Activated CD8-positive, alpha-beta memory T cell treated with anti-CD3 and anti-CD28 coated beads for 48 hours (primary cell): ENCODE results near the gene PTPRN2.

ENCODE experiments used
- DNase-seq, 3 experiments: peaks; one replicate each; pipeline ENCODE4 v3.0.0-alpha.2; 2020; ENCODE audit warnings: low read depth in 2 of 3, low spot score in 2 of 3

The PTPRN2 gene

DNA sequence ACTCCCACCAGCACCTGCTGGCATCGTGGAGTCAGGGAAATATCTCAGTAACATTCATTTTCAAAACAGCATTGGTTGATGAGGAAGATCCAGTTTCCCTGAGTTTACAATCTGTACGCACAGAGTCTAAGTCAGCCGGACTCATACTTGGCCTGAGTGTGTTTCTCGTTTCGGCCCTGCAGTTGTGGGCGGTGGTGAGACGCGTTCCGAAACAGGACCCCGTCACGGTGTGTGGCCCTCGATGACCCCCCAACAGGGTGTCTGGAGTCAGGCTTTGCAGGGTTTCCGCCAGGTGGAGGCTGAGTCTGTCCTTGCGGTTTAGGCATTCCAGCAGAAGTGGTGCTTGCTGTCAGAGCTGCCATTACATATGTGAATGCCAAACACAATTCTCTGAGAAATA lies 933.3 kb downstream of the PTPRN2 start:
- no peak for DNase-seq

DNA sequence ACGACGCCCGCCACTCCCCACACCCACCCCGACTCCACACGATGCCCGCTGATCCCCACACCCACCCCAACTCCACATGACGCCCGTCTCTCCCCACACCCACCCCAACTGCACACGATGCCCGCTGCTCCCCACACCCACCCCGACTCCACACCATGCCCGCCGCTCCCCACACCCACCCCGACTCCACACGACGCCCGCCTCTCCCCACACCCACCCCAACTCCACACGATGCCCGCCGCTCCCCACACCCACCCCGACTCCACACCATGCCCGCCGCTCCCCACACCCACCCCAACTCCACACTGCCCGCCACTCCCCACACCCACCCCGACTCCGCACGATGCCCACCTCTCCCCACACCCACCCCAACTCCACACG lies 933.8 kb downstream of the PTPRN2 start:
- DNase-seq: no peak

DNA sequence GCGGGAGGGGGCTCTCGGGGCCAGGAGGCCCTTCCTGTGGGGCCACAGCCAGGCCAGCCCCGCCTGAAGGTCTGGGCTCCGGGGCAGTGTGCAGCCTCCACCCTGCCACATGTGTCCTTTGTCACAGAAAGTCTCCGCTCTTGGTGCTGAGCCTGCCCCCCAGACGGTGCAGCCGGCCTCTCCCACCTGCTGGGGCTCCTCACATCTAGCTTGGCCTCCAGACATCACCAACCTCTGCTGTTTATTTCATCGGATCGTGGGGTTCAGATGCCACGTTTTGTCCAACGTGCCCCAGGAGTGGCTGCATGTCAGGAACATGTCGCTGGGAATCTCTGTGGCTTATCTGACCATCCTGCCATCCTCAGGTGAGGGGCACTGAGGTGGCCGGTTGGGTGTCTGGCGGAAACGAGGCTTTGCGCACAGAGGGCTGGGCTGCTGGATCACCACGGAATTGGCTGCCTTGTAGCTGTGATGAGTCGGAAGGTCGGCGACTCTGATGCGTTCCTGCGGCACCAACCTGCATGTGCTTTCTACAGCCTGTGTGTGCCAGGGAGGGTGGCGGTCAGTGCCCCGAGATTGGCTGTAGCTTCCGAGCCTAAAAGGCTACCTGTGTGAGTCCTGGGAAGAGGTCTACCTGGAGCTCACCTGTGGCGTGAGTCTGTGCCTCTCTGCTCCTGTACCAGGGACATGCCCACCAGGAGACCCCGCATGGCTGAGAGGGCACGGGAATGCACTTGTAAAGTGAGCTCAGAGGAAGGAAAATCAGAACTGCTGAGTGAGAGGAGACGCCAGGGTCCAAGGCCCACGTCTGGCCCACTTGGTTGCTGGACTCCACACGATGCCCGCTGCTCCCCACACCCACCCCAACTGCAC lies 934.4 kb downstream of the PTPRN2 start:
- no peak for DNase-seq

DNA sequence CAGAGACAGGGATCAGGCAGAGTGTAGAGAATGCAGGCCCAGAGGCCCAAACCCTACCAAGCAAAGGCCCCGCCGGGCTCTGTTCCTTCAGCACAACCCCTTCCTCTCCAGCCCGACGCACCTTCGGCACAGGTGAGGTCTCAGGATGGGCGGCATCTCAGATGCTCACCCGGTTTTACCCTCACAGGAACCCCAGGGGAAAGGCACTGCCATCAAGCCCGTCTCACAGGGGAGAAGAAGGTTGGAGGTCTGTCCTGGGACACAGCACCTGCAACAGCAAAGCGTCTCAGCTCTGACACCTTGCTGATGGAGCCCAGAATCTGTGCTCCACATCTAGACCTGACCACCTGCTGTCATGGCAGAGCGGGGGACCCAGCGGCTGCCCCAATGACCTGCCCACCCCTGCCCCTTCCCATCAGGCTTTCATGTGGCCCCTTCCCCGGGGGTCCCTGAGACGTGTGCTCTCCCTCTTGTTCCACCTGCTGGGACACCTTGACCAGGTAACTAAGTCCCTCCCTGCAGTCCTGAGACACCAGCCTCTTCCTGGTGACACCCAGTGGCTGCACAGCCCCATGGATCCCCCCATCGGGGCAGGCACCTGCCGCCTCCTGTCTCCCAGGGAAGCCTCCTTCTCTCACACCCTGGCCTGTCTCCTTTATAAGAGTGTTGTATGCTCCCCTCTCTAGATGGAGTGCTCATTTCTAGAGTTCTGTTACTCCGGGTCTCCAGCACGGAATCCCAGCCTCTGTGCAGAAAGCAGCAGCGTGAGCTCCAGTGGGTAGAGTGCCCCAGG lies 935.3 kb downstream of the PTPRN2 start:
- DNase-seq: no peak

DNA sequence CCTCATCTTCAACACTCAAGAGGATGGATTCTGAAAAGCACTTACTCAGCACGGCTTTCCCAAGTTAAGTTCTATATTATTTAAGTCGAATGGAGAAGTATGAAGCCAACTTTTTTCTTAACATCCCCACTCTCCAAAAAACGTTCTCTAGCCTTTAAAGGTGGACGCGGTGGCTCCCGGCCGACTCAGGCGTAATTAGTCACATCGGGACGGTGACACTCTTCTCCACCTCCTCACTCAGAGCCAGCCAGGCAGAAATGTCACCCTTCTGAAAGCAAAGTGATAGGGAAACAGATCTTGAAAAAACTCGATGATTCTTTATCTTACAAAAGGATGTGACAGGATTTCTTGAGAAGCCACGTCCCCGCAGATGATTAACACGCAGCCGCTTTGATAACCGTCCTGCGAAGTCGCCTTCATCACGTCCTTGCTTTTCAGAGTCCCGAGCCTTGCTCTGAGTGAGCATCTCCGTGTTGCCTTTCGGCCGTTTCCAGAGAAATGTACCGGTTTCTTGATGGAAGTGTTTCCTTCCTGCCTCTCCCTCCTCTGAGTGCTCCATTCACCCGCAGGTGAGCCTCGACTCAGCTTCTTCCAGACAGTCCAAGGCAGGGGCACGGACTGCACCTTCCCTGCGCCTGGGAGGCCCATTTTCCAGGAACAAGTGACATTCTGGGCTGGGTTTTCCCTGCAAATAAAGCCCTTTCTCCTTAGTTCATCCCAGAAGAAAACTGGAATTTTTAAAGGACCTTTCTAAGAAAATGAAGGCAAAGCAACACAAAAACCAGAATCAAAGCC lies 936.1 kb downstream of the PTPRN2 start:
- no peak for DNase-seq

DNA sequence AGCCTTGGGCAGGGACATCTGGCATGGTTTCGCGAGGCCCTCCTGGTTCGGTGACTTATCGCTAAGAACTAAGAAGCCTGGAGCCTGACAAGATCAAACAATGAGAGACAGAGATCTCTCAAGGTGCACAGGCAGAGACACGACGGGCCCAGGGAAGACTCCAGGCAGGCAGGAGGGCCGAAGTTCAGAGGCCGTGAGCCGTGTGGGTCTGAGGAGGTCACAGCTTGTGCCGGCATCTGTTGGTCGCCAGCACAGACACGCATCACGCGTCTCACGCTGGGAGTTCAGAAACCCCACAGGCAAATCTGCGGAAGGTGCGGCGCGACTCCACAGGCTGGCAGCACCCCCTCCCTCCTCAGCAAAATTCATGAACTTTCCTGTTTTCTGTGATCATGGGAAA lies 936.8 kb downstream of the PTPRN2 start:
- no peak for DNase-seq

DNA sequence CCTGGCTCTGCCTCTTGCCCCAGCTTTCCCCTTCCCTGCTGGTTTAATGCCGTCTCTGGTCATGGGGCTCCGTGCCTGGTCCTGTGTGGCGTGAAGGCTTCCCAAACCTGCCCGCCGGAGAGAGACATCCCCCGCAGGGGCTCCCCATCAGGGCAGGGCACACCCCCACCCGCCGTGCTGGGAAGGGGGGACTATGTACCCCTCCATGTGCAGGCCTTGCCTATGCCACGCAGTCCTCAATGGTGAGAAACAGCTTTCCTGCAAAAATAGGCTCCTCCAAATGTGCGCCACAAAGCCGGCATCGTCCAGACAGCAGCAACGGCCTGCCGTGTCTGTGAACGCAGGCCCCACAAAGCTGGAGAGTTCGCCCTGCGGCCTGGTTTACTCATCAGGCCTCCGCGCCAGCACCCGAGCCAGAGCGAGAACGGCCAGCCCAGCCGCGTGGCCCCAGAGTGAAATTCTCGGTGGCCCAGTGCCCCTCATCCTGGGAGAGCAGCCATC lies 937.4 kb downstream of the PTPRN2 start:
- no peak for DNase-seq

DNA sequence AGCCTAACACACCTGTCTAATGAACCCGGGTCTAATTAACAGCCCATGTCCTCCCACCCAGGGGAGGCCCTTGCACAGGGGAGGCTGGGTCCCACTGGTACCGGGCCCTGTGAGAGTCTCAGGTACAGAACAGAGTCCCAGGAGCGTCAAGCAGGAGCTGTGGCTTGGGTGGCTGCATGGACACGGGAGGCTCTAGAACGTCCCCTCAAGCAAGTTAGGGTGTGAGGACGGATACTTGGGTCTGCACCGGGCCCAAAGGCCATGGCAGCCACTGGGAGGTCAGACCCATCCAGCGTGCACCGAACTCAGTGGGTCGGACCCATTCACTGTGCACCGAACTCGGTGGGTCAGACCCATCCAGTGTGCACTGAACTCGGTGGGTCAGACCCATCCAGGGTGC lies 941.1 kb downstream of the PTPRN2 start:
- no peak for DNase-seq

DNA sequence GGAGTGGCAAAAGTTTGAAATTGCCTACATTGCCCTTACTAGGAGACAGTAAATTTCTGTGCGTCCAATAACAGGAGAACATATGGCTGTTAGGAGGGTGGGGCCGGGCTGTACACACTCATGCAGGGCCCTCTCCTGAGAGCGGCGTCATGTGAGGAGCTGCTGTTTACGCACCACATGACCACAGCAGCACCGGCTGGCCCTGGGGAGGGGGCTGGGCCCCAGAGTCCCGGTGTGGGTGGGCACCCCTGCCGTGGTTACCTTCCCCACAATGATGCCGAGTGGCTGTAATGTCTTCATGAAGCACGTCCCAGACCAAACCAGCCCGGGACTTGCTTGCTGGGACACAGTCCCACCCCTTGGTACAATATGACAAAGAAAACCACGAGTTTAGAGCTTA lies 942.1 kb downstream of the PTPRN2 start:
- no peak for DNase-seq

DNA sequence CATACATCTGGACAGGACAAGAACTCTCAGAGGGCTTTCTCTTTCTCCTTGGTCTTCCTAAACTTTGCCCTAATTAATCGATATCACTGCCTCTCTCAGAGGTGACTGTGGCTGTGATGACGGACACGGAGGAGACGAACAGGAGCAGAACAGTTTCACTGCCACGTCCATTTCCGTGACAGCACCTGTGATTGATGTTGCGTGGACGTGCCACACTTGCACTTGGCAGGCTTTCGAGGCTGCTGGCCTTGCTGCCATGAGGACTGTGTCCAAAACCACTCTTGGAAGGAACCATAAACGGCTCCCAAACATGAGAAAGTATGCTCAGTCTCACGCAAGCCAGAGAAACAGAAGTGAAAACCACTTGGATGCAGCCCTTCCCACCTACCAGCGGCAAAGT lies 942.7 kb downstream of the PTPRN2 start:
- no peak for DNase-seq

DNA sequence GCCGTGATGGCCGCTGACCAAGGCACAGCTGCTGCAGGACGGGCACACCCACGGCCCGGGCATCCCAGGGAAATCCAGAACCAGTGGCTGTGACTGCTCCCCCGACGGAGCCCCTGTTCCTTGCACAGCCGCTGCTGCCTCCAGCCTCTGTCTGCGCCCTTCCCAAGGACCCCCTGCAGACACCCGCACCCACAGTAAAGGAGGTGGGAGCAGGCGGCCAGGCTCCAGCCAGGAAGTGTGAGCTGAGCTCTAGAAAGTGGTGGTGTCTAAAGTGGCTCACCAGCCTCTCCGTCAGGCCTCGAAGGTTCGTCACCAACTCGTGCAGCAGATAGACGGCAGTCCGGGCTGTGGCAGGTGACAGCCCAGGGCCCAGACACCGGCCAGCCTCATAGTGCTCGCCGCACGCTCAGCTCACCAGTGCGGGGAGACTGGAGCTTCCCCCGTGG lies 944.1 kb downstream of the PTPRN2 start:
- no peak for DNase-seq

DNA sequence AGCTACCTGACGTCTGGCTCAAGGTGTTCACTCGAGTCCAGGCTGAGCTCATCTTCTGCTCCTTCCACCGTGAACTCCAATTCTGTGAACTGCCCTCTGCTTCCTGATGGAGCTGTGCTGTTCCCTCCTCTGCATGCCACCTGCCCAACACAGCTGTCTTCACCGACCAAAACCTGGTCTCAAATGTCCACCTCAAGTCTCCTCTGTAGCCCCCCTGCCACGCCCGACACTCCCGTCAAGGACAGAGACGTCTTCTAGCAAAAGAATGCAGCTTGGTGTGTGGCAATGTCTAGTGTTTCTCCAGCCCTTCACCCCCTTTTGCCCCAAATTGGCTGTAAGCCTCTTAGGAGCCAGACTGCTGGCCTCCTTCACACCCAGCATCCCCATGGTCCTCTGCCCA lies 945.8 kb downstream of the PTPRN2 start:
- no peak for DNase-seq

DNA sequence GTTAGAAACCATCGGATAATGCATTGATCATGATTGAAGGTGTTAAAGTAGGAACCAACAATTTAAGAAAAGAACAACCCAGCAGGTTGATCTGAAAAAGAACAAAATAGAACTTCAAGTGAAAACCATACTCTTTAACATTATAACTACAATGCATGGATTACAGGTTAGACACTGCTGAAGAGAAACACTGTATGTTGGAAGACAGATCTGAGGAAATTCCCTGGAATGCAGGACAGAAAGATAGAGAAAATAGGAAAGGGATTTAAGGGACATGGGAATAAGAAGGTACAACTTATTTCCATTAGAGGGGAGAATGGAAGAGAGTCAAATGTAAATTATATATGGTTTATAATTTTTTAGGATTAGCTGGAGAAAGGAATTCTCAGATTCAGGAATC lies 947.5 kb downstream of the PTPRN2 start:
- no peak for DNase-seq

DNA sequence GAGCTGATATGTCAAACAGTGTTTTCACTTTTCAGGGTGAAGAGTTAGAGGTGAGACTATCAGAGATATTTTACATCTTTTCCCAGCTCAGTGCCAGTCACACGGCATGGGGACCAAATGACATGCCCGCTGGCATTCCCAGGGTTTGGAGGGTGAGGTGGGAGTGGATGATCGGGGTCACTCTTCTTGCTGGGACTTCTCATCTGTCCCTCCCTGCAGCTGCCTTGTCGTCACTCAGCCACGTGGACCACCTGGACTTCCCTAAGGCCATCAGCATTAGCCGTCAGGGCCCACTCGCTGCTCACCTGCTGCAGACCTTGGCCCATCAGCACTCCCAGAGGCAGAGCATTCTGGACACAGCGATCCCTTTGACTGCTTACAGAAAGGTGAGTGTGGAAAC lies 949.1 kb downstream of the PTPRN2 start:
- DNase-seq: no peak

DNA sequence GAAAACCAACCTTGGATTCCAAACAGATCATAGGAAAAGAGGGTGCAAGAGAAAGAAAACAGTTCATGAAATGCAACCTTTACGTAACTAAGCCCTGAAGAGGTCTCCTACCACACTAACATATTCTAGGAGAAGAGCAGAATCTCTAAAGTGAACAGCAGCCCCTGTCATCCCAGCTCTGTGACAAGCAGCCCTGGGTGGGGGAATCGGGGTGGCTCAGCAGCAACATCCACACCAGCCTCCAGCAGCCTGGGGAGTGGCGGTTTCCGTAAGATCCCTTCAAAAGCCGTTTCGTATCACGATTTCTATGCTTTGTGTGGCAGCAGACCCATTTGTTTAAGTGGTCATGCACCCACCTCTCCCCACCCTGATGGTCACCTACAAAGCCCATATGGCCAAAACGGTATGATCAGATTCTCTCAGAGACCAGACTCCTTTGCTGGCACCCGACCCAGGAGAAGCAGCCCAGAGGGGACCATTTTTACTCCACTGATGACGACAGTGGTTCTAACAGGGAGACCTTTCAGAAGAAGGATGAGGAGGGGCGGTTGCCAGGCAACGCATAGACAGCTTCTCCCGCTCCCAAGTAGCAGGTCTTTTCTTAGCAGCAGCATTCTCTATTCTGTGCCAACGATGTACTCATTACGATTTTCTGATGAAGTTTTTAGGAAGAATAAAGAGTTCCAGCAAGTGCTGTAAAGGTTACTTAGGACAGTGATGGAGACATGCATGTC lies 950.2 kb downstream of the PTPRN2 start:
- DNase-seq: no peak

DNA sequence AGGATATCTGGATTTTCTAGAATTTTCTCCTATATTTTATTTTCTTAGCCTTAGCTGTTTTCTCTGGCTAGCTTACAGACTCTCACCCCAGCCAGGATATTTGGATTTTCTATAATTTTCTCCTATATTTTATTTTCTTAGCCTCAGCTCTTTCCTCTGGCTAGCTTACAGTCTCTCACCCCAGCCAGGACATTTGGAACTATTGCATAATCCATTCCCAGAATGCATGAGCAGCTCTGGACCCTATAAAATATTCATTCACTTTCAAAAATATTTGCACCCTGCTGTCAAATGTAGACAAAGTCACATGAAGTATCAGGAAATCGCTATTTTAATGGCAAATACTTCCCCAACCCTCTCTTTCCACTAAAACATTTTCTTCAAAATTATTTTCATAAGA lies 952.0 kb downstream of the PTPRN2 start:
- DNase-seq: no peak

DNA sequence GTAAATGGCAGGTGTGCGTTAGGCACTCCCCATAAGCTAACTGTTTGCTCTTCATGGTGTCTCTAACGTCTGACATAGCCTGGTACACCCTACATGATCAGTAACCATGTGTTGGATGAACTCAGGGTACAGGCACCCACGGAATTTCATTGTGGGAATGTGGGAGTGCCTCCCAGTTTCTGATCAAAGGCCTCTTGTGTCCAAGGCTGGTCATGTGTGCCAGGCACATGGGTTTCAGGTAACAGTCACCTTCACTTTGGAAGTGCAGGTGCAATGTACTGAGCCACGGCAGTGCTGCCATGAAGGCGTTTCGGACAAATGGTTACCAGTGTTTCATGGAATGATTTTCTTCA lies 952.5 kb downstream of the PTPRN2 start:
- DNase-seq: no peak

DNA sequence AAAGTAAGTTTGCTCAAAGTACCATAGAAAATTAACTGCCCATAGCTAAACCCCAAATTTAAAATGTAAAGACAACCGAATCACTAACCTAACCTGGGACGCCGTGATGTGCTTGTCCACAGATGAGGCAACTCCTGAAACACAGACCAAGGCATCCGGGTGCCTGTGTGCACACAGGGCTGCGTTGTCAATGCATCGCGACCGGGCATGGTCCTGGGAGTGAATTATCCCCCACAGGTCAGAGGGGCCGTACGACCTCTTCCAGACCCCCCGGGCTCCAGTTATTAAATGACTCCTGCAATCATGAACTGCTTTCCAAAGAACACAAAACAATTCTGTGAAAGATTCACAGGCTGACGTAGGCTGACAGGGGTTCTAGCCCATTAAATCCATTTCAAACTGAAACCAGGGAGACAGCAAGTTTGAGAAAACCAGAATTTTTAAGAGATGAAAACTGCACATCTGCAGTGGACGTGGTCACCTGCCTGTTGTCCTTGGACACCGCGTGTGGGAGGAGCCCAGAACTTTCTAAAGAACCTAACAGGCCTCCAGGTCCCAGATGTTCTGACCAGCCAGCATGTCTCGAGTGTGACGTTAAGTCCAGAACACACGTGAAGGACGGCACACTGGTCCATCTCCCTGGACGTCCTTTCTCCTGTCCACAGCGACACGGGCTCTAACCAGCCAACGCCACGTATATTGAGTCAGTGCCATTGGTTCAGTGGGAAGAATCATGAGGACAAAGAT lies 953.0 kb downstream of the PTPRN2 start:
- DNase-seq: no peak

DNA sequence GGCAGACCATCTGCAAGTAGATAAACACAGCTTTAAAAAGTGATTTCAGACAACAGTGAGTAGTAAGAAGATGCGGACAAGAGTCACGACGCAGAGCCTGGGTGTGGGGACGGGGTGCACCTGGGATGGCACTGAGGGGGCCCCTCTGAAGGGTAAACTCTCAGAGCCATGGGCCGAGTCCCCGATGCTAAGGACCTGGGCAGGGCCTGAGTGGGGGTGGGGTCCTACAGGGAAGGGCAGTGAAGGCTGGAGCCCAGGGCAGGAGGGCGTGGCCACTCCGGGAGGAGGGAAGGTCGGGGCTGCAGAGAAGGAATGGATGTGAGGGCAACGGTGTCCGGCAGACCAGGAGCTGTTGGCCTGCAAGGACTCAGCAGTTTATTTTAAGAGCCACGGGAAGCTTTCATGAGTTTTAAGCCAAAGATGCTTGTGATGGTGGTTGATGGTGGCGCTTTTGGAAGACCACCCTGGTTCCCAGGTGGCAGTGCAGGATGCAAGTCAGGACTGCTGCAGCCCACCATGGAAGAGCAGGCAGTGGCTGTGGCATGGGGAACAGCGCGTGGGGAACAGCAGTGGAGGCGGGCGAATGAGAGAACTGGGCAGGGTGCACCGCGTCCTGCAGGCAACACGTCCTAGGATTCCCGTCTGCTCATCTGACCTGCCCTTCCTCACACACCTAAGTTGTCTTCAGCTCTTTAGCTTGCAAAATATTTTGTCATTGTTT lies 954.0 kb downstream of the PTPRN2 start:
- no peak for DNase-seq
